ENCODE measurements around the gene CXCR1. TPM values are rescaled to one million over a fixed set of nuclear protein-coding genes. Genes with fewer than 3 reads are reported as not detected.
A peak's percentile ranks its signal among the peaks of the same experiment; 100 is the strongest.

CXCR1 gene
- total and polyA plus RNA-seq, 2 donors (not counting 1 experiment from before 2014, with no cell fraction given): 0.04 TPM; not detected in 1

GRCh38 chr2:218168016-218168415 lies 1.3 kb upstream of the CXCR1 start:
- no peak overlapping the region for H3K4me2 ChIP-seq (replicated peaks; ENCODE audit: low read depth, low read length, poor library complexity, severe bottlenecking)
- H4K20me1 ChIP-seq (ENCODE audit: control insufficient read depth, insufficient read depth, low read length, poor library complexity, severe bottlenecking): no peaks in the 10 kb centered on the region
- Mint-ChIP-seq H3K27me3 (peaks cover 23% of the 10 kb centered on the region), H3K4me1 (peaks cover 24% of the 10 kb centered on the region), H3K27ac (no peak overlapping the region), H3K4me3 (no peak overlapping the region), H3K9me3 (ENCODE audit: insufficient read depth) (no peaks in the 10 kb centered on the region)
- peaks cover 0 to 9% (median 0%) of the 10 kb centered on the region in 4 experiments for H3K27me3 ChIP-seq (replicated peaks in 1 of 4; ENCODE audit: control extremely low read depth in 1 of 4, control insufficient read depth in 3 of 4, insufficient read depth in 4 of 4, low read length in 3 of 4)
- intact Hi-C loops (cut with micrococcal nuclease): no loop called here
- ATAC-seq (ENCODE audit: low read depth) (no peak), DNase-seq (no peak)
- no peak overlapping the region for H2AFZ ChIP-seq (ENCODE audit: insufficient read depth, low read depth, low read length, poor library complexity, severe bottlenecking)
- no peaks in the 10 kb centered on the region for H3K36me3 ChIP-seq (replicated peaks in 1 of 2; ENCODE audit: control extremely low read depth in 1 of 2, control insufficient read depth in 1 of 2, extremely low read depth in 1 of 2, insufficient read depth in 2 of 2, low read length in 1 of 2)
- H3K4me1 ChIP-seq (ENCODE audit: control insufficient read depth in 2 of 2, insufficient read depth in 2 of 2, low read length in 2 of 2): peaks cover 13 to 21% of the 10 kb centered on the region in 2 donors
- H3K9me3 ChIP-seq (ENCODE audit: control extremely low read depth in 1 of 3, control insufficient read depth in 2 of 3, insufficient read depth in 1 of 3, low read length in 2 of 3): no peaks in the 10 kb centered on the region
- 78% methylated on average over 1 of the region's 1 CpG for WGBS (ENCODE audit: insufficient coverage)
- ChIA-PET POLR2A (no interaction called here), CTCF (interaction anchor here (0.5 to 1.9 kb wide), 10 partner anchors 15 to 123 kb away, joined by 3 to 5 read pairs (median 4); partner anchors contain the start of genes AAMP and PNKD)
- H3K27ac ChIP-seq (ENCODE audit: low read length in 2 of 2): no peak overlapping the region
- no peak overlapping the region for H3K9ac ChIP-seq (ENCODE audit: low read length)
- TF ChIP-seq EZH2 (IDR thresholded peaks at IDR 0.05; ENCODE audit: borderline replicate concordance, insufficient read depth, low read depth, low read length, poor library complexity, severe bottlenecking): no peak
- TF ChIP-seq, protein P1, sequence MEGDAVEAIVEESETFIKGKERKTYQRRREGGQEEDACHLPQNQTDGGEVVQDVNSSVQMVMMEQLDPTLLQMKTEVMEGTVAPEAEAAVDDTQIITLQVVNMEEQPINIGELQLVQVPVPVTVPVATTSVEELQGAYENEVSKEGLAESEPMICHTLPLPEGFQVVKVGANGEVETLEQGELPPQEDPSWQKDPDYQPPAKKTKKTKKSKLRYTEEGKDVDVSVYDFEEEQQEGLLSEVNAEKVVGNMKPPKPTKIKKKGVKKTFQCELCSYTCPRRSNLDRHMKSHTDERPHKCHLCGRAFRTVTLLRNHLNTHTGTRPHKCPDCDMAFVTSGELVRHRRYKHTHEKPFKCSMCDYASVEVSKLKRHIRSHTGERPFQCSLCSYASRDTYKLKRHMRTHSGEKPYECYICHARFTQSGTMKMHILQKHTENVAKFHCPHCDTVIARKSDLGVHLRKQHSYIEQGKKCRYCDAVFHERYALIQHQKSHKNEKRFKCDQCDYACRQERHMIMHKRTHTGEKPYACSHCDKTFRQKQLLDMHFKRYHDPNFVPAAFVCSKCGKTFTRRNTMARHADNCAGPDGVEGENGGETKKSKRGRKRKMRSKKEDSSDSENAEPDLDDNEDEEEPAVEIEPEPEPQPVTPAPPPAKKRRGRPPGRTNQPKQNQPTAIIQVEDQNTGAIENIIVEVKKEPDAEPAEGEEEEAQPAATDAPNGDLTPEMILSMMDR (IDR thresholded peaks at IDR 0.05): no peak
- no peaks in the 10 kb centered on the region for H3K79me2 ChIP-seq (ENCODE audit: control insufficient read depth, insufficient read depth, low read length)
- H3K4me3 ChIP-seq (ENCODE audit: control extremely low read depth in 1 of 5, extremely low read depth in 1 of 5, insufficient read depth in 1 of 5, low read depth in 2 of 5, low read length in 4 of 5): no peak overlapping the region

DNA sequence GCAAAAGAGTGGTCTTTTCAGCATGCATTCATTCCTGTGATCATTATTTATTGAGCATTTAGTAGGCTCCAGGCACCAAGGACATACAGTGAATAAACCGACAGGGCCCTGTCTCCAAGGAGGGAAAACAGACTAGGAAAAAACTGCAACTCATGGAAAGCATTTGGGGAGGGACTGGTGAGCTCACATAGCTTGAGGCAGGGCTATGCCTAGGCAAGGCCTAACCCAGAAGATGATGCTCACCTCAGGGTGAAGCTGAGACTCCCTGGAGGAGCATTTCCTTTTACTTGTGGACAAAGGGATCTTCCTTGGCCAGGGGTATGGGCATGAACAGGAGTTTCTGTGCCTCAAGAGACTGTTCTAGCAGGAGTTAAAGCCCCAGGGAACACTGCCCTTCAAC lies 3.9 kb downstream of the CXCR1 start:
- Histone ChIP-seq H2AFZ (ENCODE audit: insufficient read depth, low read depth, low read length, poor library complexity, severe bottlenecking) (no peak overlapping the region), H3K36me3 (replicated peaks in 1 of 2; ENCODE audit: control extremely low read depth in 1 of 2, control insufficient read depth in 1 of 2, extremely low read depth in 1 of 2, insufficient read depth in 2 of 2, low read length in 1 of 2) (no peaks in the 10 kb centered on the region), H3K4me1 (ENCODE audit: control insufficient read depth in 2 of 2, insufficient read depth in 2 of 2, low read length in 2 of 2) (peaks cover 13% of the 10 kb centered on the region in 2 donors), H3K9me3 (ENCODE audit: control extremely low read depth in 1 of 3, control insufficient read depth in 2 of 3, insufficient read depth in 1 of 3, low read length in 2 of 3) (no peaks in the 10 kb centered on the region), H3K4me3 (ENCODE audit: control extremely low read depth in 1 of 5, extremely low read depth in 1 of 5, insufficient read depth in 1 of 5, low read depth in 2 of 5, low read length in 4 of 5) (peak overlapping the region in 1 of 5 experiments; percentile 28), H3K27me3 (replicated peaks in 1 of 4; ENCODE audit: control extremely low read depth in 1 of 4, control insufficient read depth in 3 of 4, insufficient read depth in 4 of 4, low read length in 3 of 4) (peaks cover 0 to 3% (median 0%) of the 10 kb centered on the region in 4 experiments), H3K9ac (ENCODE audit: low read length) (no peak overlapping the region), H3K27ac (ENCODE audit: low read length in 2 of 2) (no peak overlapping the region), H4K20me1 (ENCODE audit: control insufficient read depth, insufficient read depth, low read length, poor library complexity, severe bottlenecking) (no peaks in the 10 kb centered on the region), H3K79me2 (ENCODE audit: control insufficient read depth, insufficient read depth, low read length) (no peaks in the 10 kb centered on the region), H3K4me2 (replicated peaks; ENCODE audit: low read depth, low read length, poor library complexity, severe bottlenecking) (no peak overlapping the region)
- POLR2A ChIA-PET: no interaction called here
- TF ChIP-seq EZH2 (IDR thresholded peaks at IDR 0.05; ENCODE audit: borderline replicate concordance, insufficient read depth, low read depth, low read length, poor library complexity, severe bottlenecking): no peak
- TF ChIP-seq, protein P1 (IDR thresholded peaks at IDR 0.05): no peak
- DNase-seq (no peak), ATAC-seq (ENCODE audit: low read depth) (no peak)
- intact Hi-C loops (cut with micrococcal nuclease): no loop called here
- Mint-ChIP-seq H3K27ac (no peak overlapping the region), H3K27me3 (peaks cover 42% of the 10 kb centered on the region), H3K4me3 (no peak overlapping the region), H3K9me3 (ENCODE audit: insufficient read depth) (no peaks in the 10 kb centered on the region), H3K4me1 (peaks cover 13% of the 10 kb centered on the region)
- CTCF ChIA-PET: no interaction called here
- 100% methylated on average over 1 of the region's 1 CpG for WGBS (ENCODE audit: insufficient coverage)
